Measurements from ENCODE around the gene CD99.

- TF ChIP-seq CTCF (IDR thresholded peaks at IDR 0.05; ENCODE audit: low read length) (no peak), EZH2 (IDR thresholded peaks at IDR 0.05; ENCODE audit: borderline replicate concordance, low read length) (no peak)
Observed at GRCh38 chrX:2712428-2712827, 21.3 kb downstream of the CD99 start.
